ENCODE data around the gene PPP1CA. TPM values are rescaled to one million over a fixed set of nuclear protein-coding genes. Genes with fewer than 3 reads are reported as not detected.

The PPP1CA gene
- total RNA-seq, 2 experiments from 2014 or later = 202 to 204 TPM

- no peaks in the 10 kb centered on the region for H3K9me3 Mint-ChIP-seq
- no peaks in the 10 kb centered on the region for H3K27me3 Mint-ChIP-seq (ENCODE audit: low read depth)
- DNase-seq = peak; percentile 70
- H3K4me3 Mint-ChIP-seq = no peak overlapping the region
- H3K4me1 Mint-ChIP-seq (ENCODE audit: low read depth) = peaks cover 78% of the 10 kb centered on the region
- H3K27ac Mint-ChIP-seq = peak overlapping the region; percentile 96
- intact Hi-C loops (cut with micrococcal nuclease) = no loop called here
- CTCF ChIA-PET = interaction anchor here (1.7 kb wide), 1 partner anchor 28 kb away, joined by 5 read pairs; no protein-coding TSS in a partner anchor
- peaks cover 13% of the 10 kb centered on the region for H3K36me3 Mint-ChIP-seq (ENCODE audit: low read depth)
Observed at GRCh38 chr11:67411785-67412152, 10.1 kb upstream of the PPP1CA start.

DNA sequence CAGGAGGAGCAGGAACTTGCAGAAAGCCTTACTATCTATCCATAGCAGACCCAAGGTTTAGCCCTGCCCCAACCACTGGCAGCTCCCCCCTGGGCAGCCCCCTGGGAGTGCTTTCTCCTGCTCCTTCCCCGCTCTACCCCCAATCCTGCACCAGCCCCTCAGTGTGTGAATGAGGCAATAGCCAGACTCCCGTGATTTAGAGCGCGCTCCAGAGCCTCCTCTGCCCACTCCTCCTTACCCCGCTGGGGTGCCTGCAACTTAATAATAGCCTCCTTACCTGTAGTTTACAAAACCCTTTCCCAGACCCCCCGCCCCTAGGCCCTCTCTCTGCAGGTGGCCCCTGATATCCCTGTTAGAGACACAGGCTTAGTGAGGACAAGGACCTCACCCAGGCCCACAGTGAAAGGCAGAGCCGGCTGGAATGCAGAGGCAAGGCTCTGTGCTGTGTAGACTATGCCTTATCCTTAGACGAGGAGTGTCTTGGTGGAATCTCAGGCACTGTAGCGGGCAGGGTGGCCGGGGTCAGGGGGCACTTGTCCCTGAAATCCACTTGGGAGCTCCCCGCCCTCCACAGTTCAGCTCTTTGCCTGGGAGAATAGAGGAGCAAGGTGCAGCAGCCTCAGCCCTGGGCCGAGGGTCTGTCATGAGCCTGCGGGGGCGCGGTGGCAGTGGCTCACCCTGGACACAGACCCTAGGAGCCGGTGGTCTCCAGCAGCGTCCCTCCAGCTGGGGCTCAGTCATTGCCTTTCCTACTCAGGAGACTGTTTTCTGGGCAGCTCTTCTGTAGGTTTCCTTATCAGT is 9.5 kb upstream of the PPP1CA start:
- peaks cover 78% of the 10 kb centered on the region for H3K4me1 Mint-ChIP-seq (ENCODE audit: low read depth)
- CTCF ChIA-PET = no interaction called here
- no peaks in the 10 kb centered on the region for H3K9me3 Mint-ChIP-seq
- no peak for DNase-seq
- H3K36me3 Mint-ChIP-seq (ENCODE audit: low read depth) = peaks cover 16% of the 10 kb centered on the region
- peak overlapping the region; percentile 96 for H3K27ac Mint-ChIP-seq
- intact Hi-C loops (cut with micrococcal nuclease) = no loop called here
- H3K27me3 Mint-ChIP-seq (ENCODE audit: low read depth) = no peaks in the 10 kb centered on the region
- H3K4me3 Mint-ChIP-seq = no peak overlapping the region

- peak overlapping the region; percentile 83 for H3K4me3 Mint-ChIP-seq
- H3K4me1 Mint-ChIP-seq (ENCODE audit: low read depth) = peaks cover 80% of the 10 kb centered on the region
- peaks cover 23% of the 10 kb centered on the region for H3K36me3 Mint-ChIP-seq (ENCODE audit: low read depth)
- H3K27me3 Mint-ChIP-seq (ENCODE audit: low read depth) = no peaks in the 10 kb centered on the region
- no peaks in the 10 kb centered on the region for H3K9me3 Mint-ChIP-seq
- DNase-seq = no peak
- CTCF ChIA-PET = no interaction called here
- H3K27ac Mint-ChIP-seq = peak overlapping the region; percentile 96
- intact Hi-C loops (cut with micrococcal nuclease) = no loop called here
Observed at GRCh38 chr11:67410369-67410831, 8.7 kb upstream of the PPP1CA start.

DNA sequence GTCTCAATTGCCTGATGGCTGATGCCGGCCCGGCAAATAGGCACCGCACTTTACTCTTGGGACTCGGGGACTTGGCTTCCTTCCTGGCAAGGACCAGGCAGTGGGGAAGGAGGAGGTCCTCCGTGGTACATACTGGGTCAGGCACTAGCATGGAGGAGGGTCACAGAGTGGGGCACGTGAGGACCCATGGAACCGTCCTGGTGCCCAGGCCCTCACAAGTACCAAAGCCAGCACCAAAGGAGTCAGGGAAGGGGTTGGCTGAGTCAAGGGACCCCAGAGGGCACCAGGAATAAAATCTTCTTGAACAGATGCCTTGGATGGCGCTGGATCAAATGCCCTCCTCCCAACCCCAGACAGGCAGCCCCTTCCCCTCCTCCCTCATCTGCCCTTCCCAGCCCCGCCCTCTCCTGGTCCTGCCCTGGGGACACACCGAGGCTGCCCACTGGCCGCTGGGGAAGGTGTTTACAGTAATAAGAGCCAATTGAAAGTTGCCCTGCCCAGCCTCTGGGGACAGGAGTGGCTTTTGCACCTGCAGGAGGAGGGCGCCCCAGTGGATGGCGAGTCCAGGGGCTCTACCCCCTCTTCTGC is 8.2 kb upstream of the PPP1CA start:
- CTCF ChIA-PET = interaction anchor here (1.5 kb wide), 1 partner anchor 10 kb away, joined by 4 read pairs; no protein-coding TSS in a partner anchor
- DNase-seq = no peak
- Mint-ChIP-seq H3K27me3 (ENCODE audit: low read depth) (no peaks in the 10 kb centered on the region), H3K27ac (peak overlapping the region; percentile 96), H3K4me3 (peak overlapping the region; percentile 83), H3K4me1 (ENCODE audit: low read depth) (peaks cover 81% of the 10 kb centered on the region), H3K9me3 (no peaks in the 10 kb centered on the region), H3K36me3 (ENCODE audit: low read depth) (peaks cover 27% of the 10 kb centered on the region)
- intact Hi-C loops (cut with micrococcal nuclease) = loop anchor here (1.0 to 10.0 kb wide), 2 partner anchors 7 to 395 kb away; no protein-coding TSS in a partner anchor

GRCh38 chr11:67409261-67409666 is 7.6 kb upstream of the PPP1CA start:
- Mint-ChIP-seq H3K9me3 (no peaks in the 10 kb centered on the region), H3K36me3 (ENCODE audit: low read depth) (peaks cover 31% of the 10 kb centered on the region), H3K27me3 (ENCODE audit: low read depth) (no peaks in the 10 kb centered on the region), H3K4me3 (peak overlapping the region; percentile 83), H3K27ac (peak overlapping the region; percentile 96), H3K4me1 (ENCODE audit: low read depth) (peaks cover 79% of the 10 kb centered on the region)
- DNase-seq = peak; percentile 87
- CTCF ChIA-PET = interaction anchor here (1.5 to 3.0 kb wide), 2 partner anchors 11 to 29 kb away, joined by 4 to 18 read pairs; partner anchors contain the start of gene PTPRCAP
- intact Hi-C loops (cut with micrococcal nuclease) = loop anchor here (1.0 to 10.0 kb wide), 2 partner anchors 8 to 396 kb away; no protein-coding TSS in a partner anchor

- peak overlapping the region; percentile 83 for H3K4me3 Mint-ChIP-seq
- H3K4me1 Mint-ChIP-seq (ENCODE audit: low read depth) = peaks cover 80% of the 10 kb centered on the region
- no peaks in the 10 kb centered on the region for H3K27me3 Mint-ChIP-seq (ENCODE audit: low read depth)
- CTCF ChIA-PET = interaction anchor here (0.9 to 3.0 kb wide), 3 partner anchors 11 to 236 kb away, joined by 3 to 18 read pairs (median 4); partner anchors contain the start of gene PTPRCAP
- H3K27ac Mint-ChIP-seq = peak overlapping the region; percentile 92
- intact Hi-C loops (cut with micrococcal nuclease) = loop anchor here (1.0 to 10.0 kb wide), 3 partner anchors 9 to 396 kb away; no protein-coding TSS in a partner anchor
- peaks cover 31% of the 10 kb centered on the region for H3K36me3 Mint-ChIP-seq (ENCODE audit: low read depth)
- no peaks in the 10 kb centered on the region for H3K9me3 Mint-ChIP-seq
- DNase-seq = peak; percentile 44
Observed at GRCh38 chr11:67408437-67409200, 7.0 kb upstream of the PPP1CA start.

- Mint-ChIP-seq H3K4me1 (ENCODE audit: low read depth) (peaks cover 81% of the 10 kb centered on the region), H3K4me3 (peak overlapping the region; percentile 83), H3K27ac (peak overlapping the region; percentile 92), H3K27me3 (ENCODE audit: low read depth) (no peaks in the 10 kb centered on the region), H3K36me3 (ENCODE audit: low read depth) (peaks cover 31% of the 10 kb centered on the region), H3K9me3 (no peaks in the 10 kb centered on the region)
- intact Hi-C loops (cut with micrococcal nuclease) = loop anchor here (1.0 to 10.0 kb wide), 3 partner anchors 29 to 397 kb away; no protein-coding TSS in a partner anchor
- CTCF ChIA-PET = interaction anchor here (0.9 to 3.0 kb wide), 4 partner anchors 31 to 237 kb away, joined by 3 to 18 read pairs (median 4); partner anchors contain the start of genes CLCF1 and PTPRCAP
- no peak for DNase-seq
Observed at GRCh38 chr11:67407688-67408163, 6.1 kb upstream of the PPP1CA start.

GRCh38 chr11:67406969-67407687 is 5.5 kb upstream of the PPP1CA start:
- Mint-ChIP-seq H3K9me3 (no peaks in the 10 kb centered on the region), H3K36me3 (ENCODE audit: low read depth) (peaks cover 31% of the 10 kb centered on the region), H3K4me3 (peak overlapping the region; percentile 83), H3K27me3 (ENCODE audit: low read depth) (no peaks in the 10 kb centered on the region), H3K4me1 (ENCODE audit: low read depth) (peaks cover 81% of the 10 kb centered on the region), H3K27ac (peak overlapping the region; percentile 92)
- DNase-seq = peak; percentile 67
- intact Hi-C loops (cut with micrococcal nuclease) = loop anchor here (1.0 to 10.0 kb wide), 2 partner anchors 99 to 398 kb away; no protein-coding TSS in a partner anchor
- CTCF ChIA-PET = interaction anchor here (0.8 to 3.0 kb wide), 5 partner anchors 16 to 238 kb away, joined by 3 to 18 read pairs (median 4); partner anchors contain the start of genes CLCF1, PTPRCAP and RAD9A

GRCh38 chr11:67406420-67406968 is 4.8 kb upstream of the PPP1CA start:
- Mint-ChIP-seq H3K9me3 (no peaks in the 10 kb centered on the region), H3K4me3 (peak overlapping the region; percentile 83), H3K36me3 (ENCODE audit: low read depth) (peaks cover 31% of the 10 kb centered on the region), H3K27me3 (ENCODE audit: low read depth) (no peaks in the 10 kb centered on the region), H3K4me1 (ENCODE audit: low read depth) (peaks cover 74% of the 10 kb centered on the region), H3K27ac (peak overlapping the region; percentile 92)
- intact Hi-C loops (cut with micrococcal nuclease) = loop anchor here (10.0 kb wide), 1 partner anchor 398 kb away; no protein-coding TSS in a partner anchor
- CTCF ChIA-PET = interaction anchor here (0.8 to 3.0 kb wide), 3 partner anchors 15 to 33 kb away, joined by 3 to 18 read pairs (median 4); partner anchors contain the start of genes CLCF1, PTPRCAP and RAD9A
- no peak for DNase-seq

DNA sequence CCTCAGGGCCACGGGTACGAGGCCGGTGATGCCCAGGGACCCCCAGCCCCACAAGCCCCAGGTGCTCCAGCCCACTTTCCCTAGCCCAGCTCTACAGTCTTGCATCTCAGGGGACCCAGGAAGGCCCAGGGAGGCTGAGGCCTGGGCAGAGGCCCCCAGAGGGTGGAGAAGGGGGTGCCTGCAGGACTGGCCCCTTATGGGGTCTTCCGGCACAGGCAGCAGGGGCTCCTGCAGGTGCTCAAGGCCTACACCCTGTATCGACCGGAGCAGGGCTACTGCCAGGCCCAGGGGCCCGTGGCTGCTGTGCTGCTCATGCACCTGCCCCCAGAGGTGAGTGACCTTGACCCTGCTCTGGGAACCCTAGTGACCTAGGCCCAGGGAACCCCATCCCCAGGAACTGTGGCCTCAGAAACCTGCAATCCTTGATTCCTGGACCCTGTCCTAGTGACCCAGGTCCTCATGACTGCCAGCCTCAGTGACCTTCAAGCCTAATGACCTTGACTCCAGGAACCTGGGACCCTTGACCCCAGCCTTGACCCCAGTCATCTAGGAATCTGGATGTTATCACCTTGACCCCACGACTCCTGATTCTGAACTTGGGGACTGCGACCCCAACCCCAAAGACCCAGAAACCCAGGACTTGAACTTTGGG is 4.2 kb upstream of the PPP1CA start:
- peak overlapping the region; percentile 83 for H3K4me3 Mint-ChIP-seq
- peaks cover 31% of the 10 kb centered on the region for H3K36me3 Mint-ChIP-seq (ENCODE audit: low read depth)
- DNase-seq = no peak
- CTCF ChIA-PET = interaction anchor here (1.2 to 6.2 kb wide), 2 partner anchors 13 to 14 kb away, joined by 3 to 28 read pairs; partner anchors contain the start of gene RAD9A
- no peaks in the 10 kb centered on the region for H3K27me3 Mint-ChIP-seq (ENCODE audit: low read depth)
- H3K27ac Mint-ChIP-seq = peak overlapping the region; percentile 92
- intact Hi-C loops (cut with micrococcal nuclease) = loop anchor here (10.0 kb wide), 1 partner anchor 399 kb away; no protein-coding TSS in a partner anchor
- H3K4me1 Mint-ChIP-seq (ENCODE audit: low read depth) = peaks cover 67% of the 10 kb centered on the region
- no peaks in the 10 kb centered on the region for H3K9me3 Mint-ChIP-seq
